Astrocyte (in vitro differentiated cells and primary cell): ENCODE measurements around the gene KRTAP29-1.

ENCODE experiments used
- CTCF ChIP-seq: IDR thresholded peaks from 2 replicates; pipeline ENCODE4 v1.5.1; 2011; ENCODE audit warnings: low read depth, mild to moderate bottlenecking, inconsistent platforms, low read length, moderate library complexity; ENCODE audit not compliant: insufficient read depth
- EZH2 ChIP-seq: IDR thresholded peaks from 2 replicates; pipeline ENCODE4 v1.6.1; 2012; ENCODE audit warnings: mild to moderate bottlenecking, low read length, inconsistent platforms; ENCODE audit not compliant: insufficient read depth

GRCh38 chr17:41302981-41303380 is 330 bp upstream of the KRTAP29-1 start:
- TF ChIP-seq CTCF (no peak), EZH2 (no peak)
